Mucosa of descending colon (tissue), 3 donors: ENCODE measurements around the gene TRAF3. TPM values are rescaled to one million over a fixed set of nuclear protein-coding genes. Genes with fewer than 3 reads are reported as not detected.
"Not testable (repeated sequence)": the region's sequence is repeated elsewhere in the genome, so short reads cannot be mapped to it uniquely, and the experiment has no call there.

Experiments
- ATAC-seq: fragments of 200-7000 bp; cut with Tn5 transposase; one replicate; pipeline ENCODE4 v1.9.1; 2020; ENCODE audit warnings: mild to moderate bottlenecking, moderate library complexity
- DNase-seq, 3 donors: peaks; one replicate each; pipeline ENCODE4 v3.0.0-alpha.2; 2020
- H3K36me3 ChIP-seq: fragments of 200-600 bp; one replicate; pipeline ENCODE4 v1.8.0; 2021; ENCODE audit warnings: low read depth, mild to moderate bottlenecking
- H3K4me1 ChIP-seq: fragments of 200-600 bp; one replicate; pipeline ENCODE4 v1.8.0; 2021; ENCODE audit warnings: low read depth, mild to moderate bottlenecking
- H3K4me3 ChIP-seq: fragments of 200-600 bp; one replicate; pipeline ENCODE4 v1.8.0; 2021; ENCODE audit warnings: mild to moderate bottlenecking
- H3K9me3 ChIP-seq: fragments of 200-600 bp; one replicate; pipeline ENCODE4 v1.8.0; 2021; ENCODE audit warnings: mild to moderate bottlenecking
- CTCF ChIP-seq: fragments of 200-600 bp; IDR thresholded peaks from one replicate; pipeline ENCODE4 v1.8.0; 2022; ENCODE audit warnings: antibody characterized with exemption, mild to moderate bottlenecking
- intact Hi-C, 2 donors: fragments of 100-400 bp; cut with DNase I in 1 of 2; cut with micrococcal nuclease in 1 of 2; formaldehyde crosslinking; loops; one replicate each; pipeline versions ENCODE4 v1.11.0 to v1.11.1; 2022; cut with DNase I, micrococcal nuclease
- total RNA-seq, 3 donors: library from RNA; stranded (reverse); fragmentation: NEBNext Ultra II Directional in 2 of 3; extraction: Animal tissue kit (Norgen Biotek cat#: 25700) in 2 of 3; gene quantifications; one replicate each; pipeline versions ENCODE4 v1.2.1 to v1.2.4, GENCODE V29; 2021 to 2023
- donor health status: DM: no; HTN: no; CAD: no; lungs with moderate emphysema.
- donor health status: DM: no; HTN: no; CAD: no.
- donor health status: DM: no; HTN: yes; CAD: no.

TRAF3 gene
- total RNA-seq, 3 donors from 2014 or later: 20.9 to 36.0 (median 21.3) TPM

GRCh38 chr14:102863381-102863780 is 86.1 kb downstream of the TRAF3 start:
- Histone ChIP-seq H3K4me1 (peaks cover 10% of the 10 kb centered on the region), H3K9me3 (peaks cover 2% of the 10 kb centered on the region), H3K36me3 (no peaks in the 10 kb centered on the region), H3K4me3 (no peak overlapping the region)
- intact Hi-C loops: no loop called here
- DNase-seq (no peak), ATAC-seq (no peak)
- no peak for TF ChIP-seq CTCF

DNA sequence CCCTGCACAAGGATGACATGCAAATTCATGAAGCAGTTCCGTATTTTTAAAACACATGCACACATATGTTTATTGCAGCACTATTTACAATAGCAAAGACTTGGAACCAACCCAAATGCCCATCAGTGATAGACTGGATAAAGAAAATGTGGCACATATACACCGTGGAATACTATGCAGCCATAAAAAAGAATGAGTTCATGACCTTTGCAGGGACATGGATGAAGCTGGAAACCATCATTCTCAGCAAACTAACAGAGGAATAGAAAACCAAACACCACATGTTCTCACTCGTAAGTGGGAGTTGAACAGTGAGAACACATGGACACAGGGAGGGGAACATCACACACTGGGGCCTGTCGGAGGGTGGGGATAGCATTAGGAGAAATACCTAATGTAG is 88.7 kb downstream of the TRAF3 start:
- ATAC-seq, intact Hi-C loops: not testable (repeated sequence)

GRCh38 chr14:102866982-102867761 is 89.9 kb downstream of the TRAF3 start:
- no peaks in the 10 kb centered on the region for H3K36me3 ChIP-seq
- intact Hi-C loops: no loop called here
- H3K4me3 ChIP-seq: no peak overlapping the region
- DNase-seq: no peak
- H3K9me3 ChIP-seq: no peaks in the 10 kb centered on the region
- peaks cover 17% of the 10 kb centered on the region for H3K4me1 ChIP-seq
- no peak for TF ChIP-seq CTCF
- no peak for ATAC-seq

More for the DNA sequence above, 88.7 kb downstream of the TRAF3 start:
- not testable (repeated sequence) for DNase-seq, H3K36me3 ChIP-seq, H3K9me3 ChIP-seq, H3K4me3 ChIP-seq
- peaks cover 17% of the 10 kb centered on the region for H3K4me1 ChIP-seq

DNA sequence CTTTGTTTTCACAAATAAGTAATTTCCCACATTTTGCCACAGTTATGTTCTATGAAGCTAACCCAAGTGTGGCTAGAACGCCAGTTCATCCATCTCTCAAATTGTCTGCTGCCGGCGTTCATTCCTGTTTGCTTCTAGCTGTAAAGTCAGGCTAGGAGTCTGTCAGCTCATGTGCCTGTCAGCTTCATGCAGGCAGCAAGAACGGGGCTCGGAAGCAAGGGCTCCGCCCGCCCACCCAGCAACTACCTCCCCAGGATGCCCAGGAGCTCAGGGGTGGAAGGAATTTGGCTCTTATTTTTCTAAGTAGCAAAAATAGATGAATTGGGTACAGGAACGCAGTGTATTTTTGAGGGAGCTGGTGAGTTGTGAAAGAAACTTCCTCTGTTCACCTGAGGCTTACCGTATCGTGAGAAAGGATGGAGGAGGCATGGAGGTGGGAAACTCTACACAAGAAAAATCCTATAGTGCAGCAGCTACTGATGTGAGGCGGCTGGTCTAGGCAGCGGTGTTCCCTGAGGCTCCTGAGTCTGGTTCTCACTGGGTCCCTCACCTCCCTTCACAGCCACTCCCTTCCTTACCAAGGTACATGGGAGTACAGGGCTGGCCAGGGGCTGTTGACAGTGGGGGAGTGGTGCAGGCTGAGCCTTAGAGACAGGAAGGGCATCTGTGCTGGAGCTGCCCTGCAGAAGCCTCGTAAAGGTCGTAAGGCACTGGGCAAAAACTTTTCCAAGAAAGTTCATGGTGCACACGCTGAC is 90.8 kb downstream of the TRAF3 start:
- Histone ChIP-seq H3K4me3 (no peak overlapping the region), H3K9me3 (no peaks in the 10 kb centered on the region), H3K4me1 (peaks cover 24% of the 10 kb centered on the region), H3K36me3 (no peaks in the 10 kb centered on the region)
- TF ChIP-seq CTCF: no peak
- DNase-seq (peak; percentile 81 to 85 (median 83)), ATAC-seq (peak; percentile 96)
- intact Hi-C loops: no loop called here

DNA sequence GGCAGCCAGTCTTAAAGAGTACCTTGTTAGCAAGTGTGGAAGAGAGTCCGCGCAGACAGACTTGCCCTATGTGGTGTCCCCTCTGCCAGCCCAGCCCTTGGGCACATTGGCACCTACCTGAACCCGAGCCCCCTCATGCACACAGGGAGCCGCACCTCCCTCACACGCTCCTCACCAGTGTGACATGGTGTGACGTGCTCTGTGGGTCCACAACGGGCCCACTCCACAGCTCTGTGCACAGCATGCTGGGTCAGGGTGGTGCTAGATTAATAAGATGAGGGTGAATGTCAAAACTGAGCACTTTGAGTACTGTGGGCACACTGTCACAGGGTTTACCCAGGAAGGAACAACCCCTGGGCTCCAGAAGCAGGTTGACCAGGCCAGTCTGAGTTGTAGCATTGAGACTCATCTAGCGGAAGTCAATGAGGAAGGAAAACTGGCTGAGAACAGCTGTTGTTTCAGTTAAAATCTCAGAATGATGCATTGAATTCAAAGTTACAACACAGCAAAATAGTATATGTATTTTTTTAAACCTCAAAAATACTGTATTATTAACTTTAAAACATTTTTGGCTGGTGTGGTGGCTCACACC is 91.8 kb downstream of the TRAF3 start:
- no peak overlapping the region for H3K4me3 ChIP-seq
- ATAC-seq: no peak
- TF ChIP-seq CTCF: no peak
- intact Hi-C loops: no loop called here
- H3K9me3 ChIP-seq: no peaks in the 10 kb centered on the region
- no peaks in the 10 kb centered on the region for H3K36me3 ChIP-seq
- H3K4me1 ChIP-seq: peaks cover 34% of the 10 kb centered on the region
- no peak for DNase-seq

- DNase-seq: no peak
- intact Hi-C loops: no loop called here
- TF ChIP-seq CTCF: no peak
- Histone ChIP-seq H3K4me3 (no peak overlapping the region), H3K9me3 (no peaks in the 10 kb centered on the region), H3K4me1 (peaks cover 38% of the 10 kb centered on the region), H3K36me3 (no peaks in the 10 kb centered on the region)
- ATAC-seq: no peak
Observed at GRCh38 chr14:102870246-102870645, 93.0 kb downstream of the TRAF3 start.
